GM18519 (cell line): ENCODE measurements around the gene GPRC5D.
A peak's percentile ranks its signal among the peaks of the same experiment; 100 is the strongest.

Experiments used
- ATAC-seq: cut with Tn5 transposase; IDR thresholded peaks from one replicate; pipeline ENCODE4 v1.9.1; 2021; ENCODE audit warnings: mild to moderate bottlenecking, moderate library complexity; ENCODE audit not compliant: unreplicated experiment, low FRiP score

The GPRC5D gene

DNA sequence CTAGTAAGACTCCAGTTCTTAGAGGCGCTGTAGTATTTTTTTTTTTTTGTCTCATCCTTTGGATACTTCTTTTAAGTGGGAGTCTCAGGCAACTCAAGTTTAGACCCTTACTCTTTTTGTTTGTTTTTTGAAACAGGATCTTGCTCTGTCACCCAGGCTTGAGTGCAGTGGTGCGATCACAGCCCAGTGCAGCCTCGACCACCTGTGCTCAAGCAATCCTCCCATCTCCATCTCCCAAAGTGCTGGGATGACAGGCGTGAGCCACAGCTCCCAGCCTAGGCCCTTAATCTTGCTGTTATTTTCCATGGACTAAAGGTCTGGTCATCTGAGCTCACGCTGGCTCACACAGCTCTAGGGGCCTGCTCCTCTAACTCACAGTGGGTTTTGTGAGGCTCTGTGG, 39.3 kb downstream of the GPRC5D start:
- ATAC-seq = no peak

- ATAC-seq = no peak
These were observed 42.0 kb downstream of the GPRC5D start for GRCh38 chr12:12909995-12910420.

GRCh38 chr12:12909228-12909994, 42.6 kb downstream of the GPRC5D start:
- ATAC-seq = no peak

DNA sequence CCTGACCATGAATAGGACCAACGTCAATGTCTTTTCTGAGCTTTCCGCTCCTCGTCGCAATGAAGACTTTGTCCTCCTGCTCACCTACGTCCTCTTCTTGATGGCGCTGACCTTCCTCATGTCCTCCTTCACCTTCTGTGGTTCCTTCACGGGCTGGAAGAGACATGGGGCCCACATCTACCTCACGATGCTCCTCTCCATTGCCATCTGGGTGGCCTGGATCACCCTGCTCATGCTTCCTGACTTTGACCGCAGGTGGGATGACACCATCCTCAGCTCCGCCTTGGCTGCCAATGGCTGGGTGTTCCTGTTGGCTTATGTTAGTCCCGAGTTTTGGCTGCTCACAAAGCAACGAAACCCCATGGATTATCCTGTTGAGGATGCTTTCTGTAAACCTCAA, 43.3 kb downstream of the GPRC5D start:
- ATAC-seq = no peak

GRCh38 chr12:12908252-12908651, 43.7 kb downstream of the GPRC5D start:
- no peak for ATAC-seq

- no peak for ATAC-seq
These were observed 44.4 kb downstream of the GPRC5D start for GRCh38 chr12:12907552-12907951.

GRCh38 chr12:12903642-12904609, 48.0 kb downstream of the GPRC5D start:
- ATAC-seq = no peak

- no peak for ATAC-seq
These were observed 49.9 kb downstream of the GPRC5D start for GRCh38 chr12:12902036-12902435.

DNA sequence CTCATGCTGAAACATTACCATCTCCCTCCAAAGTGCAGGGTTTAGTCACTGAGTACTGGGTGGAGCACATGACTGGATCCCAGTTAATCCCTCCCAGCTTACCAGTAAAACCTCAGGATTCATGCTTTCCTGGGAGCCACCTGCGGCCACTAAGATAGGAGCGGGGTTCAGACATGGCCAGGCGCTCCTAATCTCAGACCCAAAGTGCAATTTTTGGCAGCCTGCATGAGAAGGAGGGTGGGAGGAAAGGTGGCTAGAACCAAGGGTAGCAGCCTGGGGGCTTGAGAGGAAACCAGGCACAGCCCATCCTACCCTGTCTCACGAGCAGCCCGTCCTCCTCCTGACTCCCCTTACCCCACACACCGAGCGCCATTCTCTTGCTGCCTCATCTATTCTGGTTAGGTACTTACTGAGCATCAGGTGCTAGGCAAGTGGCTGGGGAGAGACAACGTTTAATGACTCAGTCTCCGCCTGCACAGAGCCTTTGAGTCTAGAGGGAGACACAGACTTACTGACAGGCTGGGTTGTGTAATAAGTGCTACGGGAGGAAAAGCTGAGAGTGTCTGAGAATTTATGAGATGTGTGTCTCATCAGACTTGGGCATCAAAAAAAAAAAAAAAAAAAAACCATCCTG, 50.7 kb downstream of the GPRC5D start:
- ATAC-seq = no peak

GRCh38 chr12:12900786-12901157, 51.2 kb downstream of the GPRC5D start:
- no peak for ATAC-seq

- peak; percentile 60 for ATAC-seq
These were observed 52.2 kb downstream of the GPRC5D start for GRCh38 chr12:12899530-12900380.

GRCh38 chr12:12898911-12899511, 53.0 kb downstream of the GPRC5D start:
- no peak for ATAC-seq

DNA sequence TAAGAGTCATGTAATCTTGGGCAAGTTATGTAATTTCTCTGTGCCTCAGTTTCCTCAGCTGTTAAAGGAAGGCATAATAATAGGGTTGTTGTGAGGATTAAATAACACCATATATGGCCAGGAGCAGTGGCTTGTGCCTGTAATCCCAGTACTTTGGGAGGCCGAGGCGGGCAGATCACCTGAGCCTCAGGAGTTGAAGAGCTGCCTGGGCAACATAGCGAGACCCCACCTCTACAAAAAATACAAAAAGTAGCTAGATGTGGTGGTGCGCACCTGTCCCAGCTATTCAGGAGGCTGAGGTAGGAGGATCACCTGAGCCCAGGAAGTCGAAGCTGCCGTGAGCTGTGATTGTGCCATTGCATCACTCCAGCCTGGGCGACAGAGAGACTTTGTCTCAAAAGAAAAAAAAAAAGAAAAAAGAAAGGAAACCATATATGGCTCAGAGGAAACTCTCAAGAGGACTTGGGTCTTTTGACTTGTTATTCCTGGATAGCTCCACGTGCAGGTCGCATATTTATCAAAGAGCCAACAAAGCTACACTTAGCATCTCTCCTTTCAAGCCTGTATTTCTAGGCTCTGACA, 53.7 kb downstream of the GPRC5D start:
- ATAC-seq = no peak

DNA sequence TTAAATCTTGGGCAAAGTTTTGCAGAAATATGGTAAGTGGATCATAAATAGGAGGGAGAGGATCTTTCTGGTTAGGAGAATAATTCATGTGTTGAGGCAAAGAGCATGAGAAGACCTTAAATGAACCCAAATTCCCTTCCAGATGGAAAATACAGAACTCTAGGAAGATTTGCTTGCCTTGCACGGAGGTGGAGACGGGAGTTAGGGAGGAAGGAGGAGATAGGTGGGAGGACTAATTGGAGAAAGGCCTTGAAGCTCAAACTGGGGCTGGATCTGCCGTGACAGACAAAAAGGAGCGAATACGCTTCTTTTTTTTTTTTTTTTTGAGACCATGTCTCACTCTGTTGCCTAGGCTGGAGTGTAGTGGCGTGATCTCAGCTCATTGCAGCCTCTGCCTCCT, 54.7 kb downstream of the GPRC5D start:
- no peak for ATAC-seq

DNA sequence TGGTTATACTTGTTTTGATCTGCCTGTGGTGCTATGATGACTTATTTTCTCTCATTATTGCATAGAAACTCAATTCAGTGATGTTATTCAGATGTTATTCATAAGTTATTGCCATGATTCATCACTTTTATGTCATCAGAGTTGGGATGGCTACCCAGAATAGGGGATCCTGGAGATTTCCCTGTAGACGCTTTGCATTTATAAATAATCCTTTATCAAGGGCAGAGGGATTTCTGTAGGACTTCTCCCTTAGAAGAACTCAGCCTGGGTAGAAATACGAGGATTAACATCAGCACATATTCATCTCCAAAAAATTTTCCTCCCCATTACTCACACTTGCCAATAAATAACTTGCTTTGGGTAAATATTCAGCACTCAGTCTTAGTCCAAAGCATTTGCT, 55.7 kb downstream of the GPRC5D start:
- ATAC-seq = no peak

DNA sequence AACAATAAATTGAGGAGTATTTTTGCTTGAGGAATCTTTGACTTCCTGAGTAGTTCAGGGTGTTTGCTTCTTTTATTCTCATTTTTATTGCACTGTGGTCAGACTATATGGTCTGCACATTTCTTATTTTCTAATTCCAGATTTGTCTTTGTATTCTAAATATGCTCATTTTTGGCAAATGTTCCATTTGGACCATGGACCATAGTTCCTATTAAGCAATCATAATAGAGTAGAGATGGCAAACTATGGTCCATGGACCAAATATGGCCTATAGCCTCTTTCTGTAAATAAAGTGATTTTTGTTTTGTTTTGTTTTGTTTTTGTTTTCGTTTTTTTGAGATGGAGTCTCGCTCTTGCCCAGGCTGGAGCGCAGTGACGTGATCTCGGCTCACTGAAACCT, 58.5 kb downstream of the GPRC5D start:
- no peak for ATAC-seq

DNA sequence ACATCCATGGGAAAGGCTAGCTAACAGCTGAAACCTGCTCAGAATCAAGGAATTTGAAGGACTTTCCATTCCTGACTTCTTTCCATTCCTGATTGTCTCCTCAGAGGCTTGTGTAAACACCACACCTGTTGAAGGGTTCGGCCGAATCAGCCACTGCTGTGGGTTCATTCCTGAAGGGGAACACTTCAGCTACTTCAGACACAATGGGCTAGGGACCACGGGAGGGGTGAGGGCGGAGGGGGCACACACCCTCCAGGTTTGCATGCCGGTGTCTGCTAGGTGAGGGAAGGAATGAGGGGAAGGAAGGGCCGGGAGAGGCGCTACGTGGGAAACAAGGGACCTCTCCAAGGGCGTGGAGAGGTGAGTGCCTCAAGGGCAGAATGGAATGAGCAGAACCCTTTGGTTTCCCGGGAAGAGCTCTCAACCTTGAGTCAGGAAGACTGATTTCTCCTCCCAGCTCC, 59.3 kb downstream of the GPRC5D start:
- ATAC-seq = no peak

GRCh38 chr12:12891881-12892355, 60.1 kb downstream of the GPRC5D start:
- ATAC-seq = no peak
